Activated naive CD4-positive, alpha-beta T cell treated with anti-CD3 and anti-CD28 coated beads for 36 hours (primary cell): ENCODE measurements around the gene COG3. TPM values are rescaled to one million over a fixed set of nuclear protein-coding genes. Genes with fewer than 3 reads are reported as not detected.

Experiments used
- CTCF ChIA-PET: fragments of 350-600 bp; sonication (Branson Sonifier 250); formaldehyde crosslinking; loops from one replicate; lab custom pipeline; 2021; ENCODE audit warnings: antibody characterized with exemption; lab: Charles Lee
- DNase-seq: peaks from one replicate; pipeline ENCODE4 v3.0.0-alpha.2; 2020
- H3K27ac Mint-ChIP-seq: one replicate; pipeline ENCODE4 v1.8.0; 2021; ENCODE audit warnings: mild to moderate bottlenecking, mixed read lengths
- H3K27me3 Mint-ChIP-seq: one replicate; pipeline ENCODE4 v1.8.0; 2021; ENCODE audit warnings: low read depth, mixed read lengths
- H3K36me3 Mint-ChIP-seq: one replicate; pipeline ENCODE4 v1.8.0; 2021; ENCODE audit warnings: low read depth, mixed read lengths
- H3K4me1 Mint-ChIP-seq: one replicate; pipeline ENCODE4 v1.8.0; 2021; ENCODE audit warnings: low read depth, mixed read lengths
- H3K4me3 Mint-ChIP-seq: one replicate; pipeline ENCODE4 v1.8.0; 2021; ENCODE audit warnings: mild to moderate bottlenecking, moderate library complexity, mixed read lengths
- H3K9me3 Mint-ChIP-seq: one replicate; pipeline ENCODE4 v1.8.0; 2021; ENCODE audit warnings: mixed read lengths
- intact Hi-C: fragments of 100-400 bp; cut with micrococcal nuclease; formaldehyde crosslinking; loops from one replicate; pipeline ENCODE4 v1.15.1; 2023
- total RNA-seq, 2 experiments: library from RNA; stranded (reverse); gene quantifications; one replicate each; pipeline ENCODE4 v1.2.3, GENCODE V29; 2021

COG3 gene
- total RNA-seq, 2 experiments from 2014 or later, result 19.1 to 19.3 TPM

- no peak for DNase-seq
- H3K4me1 Mint-ChIP-seq, result no peaks in the 10 kb centered on the region
- no peaks in the 10 kb centered on the region for H3K9me3 Mint-ChIP-seq
- H3K4me3 Mint-ChIP-seq, result no peak overlapping the region
- intact Hi-C loops, result no loop called here
- no peaks in the 10 kb centered on the region for H3K27me3 Mint-ChIP-seq
- H3K36me3 Mint-ChIP-seq, result no peaks in the 10 kb centered on the region
- no peak overlapping the region for H3K27ac Mint-ChIP-seq
- CTCF ChIA-PET, result no interaction called here
Observed at GRCh38 chr13:45575830-45576180, 111.1 kb downstream of the COG3 start.

GRCh38 chr13:45576466-45576865, 111.7 kb downstream of the COG3 start:
- CTCF ChIA-PET, result no interaction called here
- intact Hi-C loops, result no loop called here
- no peaks in the 10 kb centered on the region for H3K27me3 Mint-ChIP-seq

GRCh38 chr13:45582408-45583076, 117.8 kb downstream of the COG3 start:
- intact Hi-C loops, result no loop called here
- H3K9me3 Mint-ChIP-seq, result no peaks in the 10 kb centered on the region
- no peaks in the 10 kb centered on the region for H3K27me3 Mint-ChIP-seq
- no peak for DNase-seq
- no peaks in the 10 kb centered on the region for H3K4me1 Mint-ChIP-seq
- H3K4me3 Mint-ChIP-seq, result no peak overlapping the region
- H3K36me3 Mint-ChIP-seq, result no peaks in the 10 kb centered on the region
- CTCF ChIA-PET, result interaction anchor here (0.7 kb wide), 1 partner anchor 539 kb away, joined by 3 read pairs; no protein-coding TSS in a partner anchor
- no peak overlapping the region for H3K27ac Mint-ChIP-seq

More at GRCh38 chr13:45576466-45576865, 111.7 kb downstream of the COG3 start:
- Mint-ChIP-seq H3K9me3 (no peaks in the 10 kb centered on the region), H3K4me1 (no peaks in the 10 kb centered on the region), H3K27ac (no peak overlapping the region), H3K4me3 (no peak overlapping the region), H3K36me3 (no peaks in the 10 kb centered on the region)
- DNase-seq, result no peak

- Mint-ChIP-seq H3K36me3 (no peaks in the 10 kb centered on the region), H3K4me1 (no peaks in the 10 kb centered on the region), H3K4me3 (no peak overlapping the region), H3K27me3 (no peaks in the 10 kb centered on the region), H3K9me3 (no peaks in the 10 kb centered on the region), H3K27ac (no peak overlapping the region)
- intact Hi-C loops, result no loop called here
- DNase-seq, result peak; percentile 5
- CTCF ChIA-PET, result interaction anchor here (1.0 kb wide), 1 partner anchor 27 kb away, joined by 3 read pairs; no protein-coding TSS in a partner anchor
Observed at GRCh38 chr13:45584816-45585215, 120.1 kb downstream of the COG3 start.

Other genes starting within 250 kb of the COG3 start
- 1,000 to 10,000 TPM; 3,331 to 3,631 TPM for gene TPT1, start 123.8 kb upstream of the COG3 start, total RNA-seq
- gene SLC25A30, start 46.6 kb upstream of the COG3 start, total RNA-seq, result 10 to 100 TPM; 13.6 to 15.1 TPM
- gene ERICH6B, start 150.8 kb downstream of the COG3 start, total RNA-seq, result not detected
- not detected for gene CBY2, start 237.4 kb downstream of the COG3 start, total RNA-seq